ENCODE results near the gene ACE. TPM values are rescaled to one million over a fixed set of nuclear protein-coding genes. Genes with fewer than 3 reads are reported as not detected.

The ACE gene
- total and polyA plus RNA-seq, 10 donors, result 0.61 to 17.3 (median 8.2) TPM

DNA sequence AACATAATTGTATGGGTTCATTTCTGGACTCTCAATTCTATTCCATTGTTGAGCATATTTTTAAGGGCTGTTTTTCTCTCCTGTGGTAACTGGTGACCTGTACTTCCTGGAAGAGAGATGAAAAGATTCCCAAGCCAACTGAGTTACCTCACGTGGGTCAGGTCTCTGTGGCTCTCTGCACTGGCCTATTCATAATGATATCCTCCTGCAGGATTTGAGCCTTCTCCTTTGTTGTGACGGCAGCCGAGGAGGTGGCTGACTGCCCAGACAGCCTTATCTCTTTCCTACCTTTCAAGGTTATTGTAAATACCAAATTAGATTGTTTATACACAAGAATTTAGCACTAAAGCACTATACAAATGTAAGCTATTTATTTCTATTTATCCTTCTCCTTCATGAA, 2.7 kb upstream of the ACE start:
- intact Hi-C loops (cut with DNase I; ENCODE audit: low total_unique reads), result no loop called here
- peak; percentile 70 for DNase-seq
- TF ChIP-seq POLR2A (IDR thresholded peaks at IDR 0.05) (no peak), POLR2AphosphoS5 (IDR thresholded peaks at IDR 0.05) (peak in 1 of 3 donors; percentile 23)
- Histone ChIP-seq H3K4me1 (peaks cover 10 to 54% (median 36%) of the 10 kb centered on the region in 6 donors), H3K4me3 (no peak overlapping the region), H3K9me3 (no peaks in the 10 kb centered on the region), H3K27me3 (replicated peaks in 1 of 7) (peaks cover 0 to 50% (median 29%) of the 10 kb centered on the region in 7 donors), H3K27ac (peak overlapping the region in 2 of 8 donors; percentile 27 to 59), H3K36me3 (no peaks in the 10 kb centered on the region)
- WGBS, 5 donors, result 40 to 63% (median 51%) methylated on average over 3 of the region's 3 CpGs

DNA sequence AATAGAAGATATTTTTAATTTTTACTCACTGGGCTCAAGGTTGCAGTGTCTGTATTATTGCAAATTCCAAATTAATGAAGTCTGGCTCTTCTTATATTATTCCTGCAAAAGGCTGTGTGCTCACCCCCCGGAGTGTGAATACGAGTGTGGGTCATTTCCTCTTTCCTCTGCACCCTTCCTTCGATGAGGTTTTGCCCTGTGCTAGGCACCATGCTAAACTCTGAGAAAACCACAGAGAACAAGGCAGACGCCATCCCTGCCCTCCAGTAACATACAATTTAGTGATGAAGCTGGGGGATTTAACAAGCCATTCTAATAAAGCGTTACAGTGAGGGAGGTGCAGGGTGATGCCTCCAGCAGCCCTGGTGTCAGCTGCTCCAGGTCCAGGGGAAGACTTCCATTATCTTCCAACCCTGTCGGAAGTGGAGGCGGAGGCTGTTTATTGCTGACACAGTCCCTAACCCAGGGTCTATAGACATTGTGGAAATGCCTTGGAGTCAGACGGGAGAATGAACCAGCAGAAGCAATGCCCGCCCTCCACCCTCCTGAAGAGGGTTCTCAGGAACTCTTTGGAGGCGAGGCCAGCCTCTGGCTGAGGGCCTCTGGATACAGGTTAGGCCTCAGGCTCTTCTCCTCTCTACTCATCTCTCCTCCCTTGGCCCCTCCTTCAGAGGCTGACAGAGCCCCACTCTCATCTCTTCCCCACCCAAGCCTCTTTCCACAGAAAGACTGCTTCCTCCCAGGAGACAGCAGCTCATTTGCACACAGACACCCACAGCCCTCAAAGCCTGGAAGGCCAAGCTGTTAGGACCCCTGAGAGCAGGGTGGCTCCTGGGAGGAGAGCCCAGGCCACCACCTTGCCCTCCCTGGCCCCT, 2.0 kb upstream of the ACE start:
- Histone ChIP-seq H3K36me3 (no peaks in the 10 kb centered on the region), H3K4me1 (peaks cover 10 to 57% (median 37%) of the 10 kb centered on the region in 6 donors), H3K4me3 (no peak overlapping the region), H3K9me3 (no peaks in the 10 kb centered on the region), H3K27me3 (replicated peaks in 1 of 7) (peaks cover 0 to 57% (median 29%) of the 10 kb centered on the region in 7 donors), H3K27ac (peak overlapping the region in 3 of 8 donors; percentile 11 to 59 (median 33))
- intact Hi-C loops (cut with DNase I; ENCODE audit: low total_unique reads), result loop anchor here (5.0 kb wide), 1 partner anchor 53 kb away; no protein-coding TSS in a partner anchor
- 50 to 62% (median 59%) methylated on average over 10 of the region's 10 CpGs for WGBS, 5 donors
- TF ChIP-seq, protein P1, sequence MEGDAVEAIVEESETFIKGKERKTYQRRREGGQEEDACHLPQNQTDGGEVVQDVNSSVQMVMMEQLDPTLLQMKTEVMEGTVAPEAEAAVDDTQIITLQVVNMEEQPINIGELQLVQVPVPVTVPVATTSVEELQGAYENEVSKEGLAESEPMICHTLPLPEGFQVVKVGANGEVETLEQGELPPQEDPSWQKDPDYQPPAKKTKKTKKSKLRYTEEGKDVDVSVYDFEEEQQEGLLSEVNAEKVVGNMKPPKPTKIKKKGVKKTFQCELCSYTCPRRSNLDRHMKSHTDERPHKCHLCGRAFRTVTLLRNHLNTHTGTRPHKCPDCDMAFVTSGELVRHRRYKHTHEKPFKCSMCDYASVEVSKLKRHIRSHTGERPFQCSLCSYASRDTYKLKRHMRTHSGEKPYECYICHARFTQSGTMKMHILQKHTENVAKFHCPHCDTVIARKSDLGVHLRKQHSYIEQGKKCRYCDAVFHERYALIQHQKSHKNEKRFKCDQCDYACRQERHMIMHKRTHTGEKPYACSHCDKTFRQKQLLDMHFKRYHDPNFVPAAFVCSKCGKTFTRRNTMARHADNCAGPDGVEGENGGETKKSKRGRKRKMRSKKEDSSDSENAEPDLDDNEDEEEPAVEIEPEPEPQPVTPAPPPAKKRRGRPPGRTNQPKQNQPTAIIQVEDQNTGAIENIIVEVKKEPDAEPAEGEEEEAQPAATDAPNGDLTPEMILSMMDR (IDR thresholded peaks at IDR 0.05 in 8 of 11, conservative IDR thresholded peaks at IDR 0.05 in 3 of 11), result no peak
- TF ChIP-seq POLR2AphosphoS5 (IDR thresholded peaks at IDR 0.05) (no peak), POLR2A (IDR thresholded peaks at IDR 0.05) (no peak)
- no peak for DNase-seq

DNA sequence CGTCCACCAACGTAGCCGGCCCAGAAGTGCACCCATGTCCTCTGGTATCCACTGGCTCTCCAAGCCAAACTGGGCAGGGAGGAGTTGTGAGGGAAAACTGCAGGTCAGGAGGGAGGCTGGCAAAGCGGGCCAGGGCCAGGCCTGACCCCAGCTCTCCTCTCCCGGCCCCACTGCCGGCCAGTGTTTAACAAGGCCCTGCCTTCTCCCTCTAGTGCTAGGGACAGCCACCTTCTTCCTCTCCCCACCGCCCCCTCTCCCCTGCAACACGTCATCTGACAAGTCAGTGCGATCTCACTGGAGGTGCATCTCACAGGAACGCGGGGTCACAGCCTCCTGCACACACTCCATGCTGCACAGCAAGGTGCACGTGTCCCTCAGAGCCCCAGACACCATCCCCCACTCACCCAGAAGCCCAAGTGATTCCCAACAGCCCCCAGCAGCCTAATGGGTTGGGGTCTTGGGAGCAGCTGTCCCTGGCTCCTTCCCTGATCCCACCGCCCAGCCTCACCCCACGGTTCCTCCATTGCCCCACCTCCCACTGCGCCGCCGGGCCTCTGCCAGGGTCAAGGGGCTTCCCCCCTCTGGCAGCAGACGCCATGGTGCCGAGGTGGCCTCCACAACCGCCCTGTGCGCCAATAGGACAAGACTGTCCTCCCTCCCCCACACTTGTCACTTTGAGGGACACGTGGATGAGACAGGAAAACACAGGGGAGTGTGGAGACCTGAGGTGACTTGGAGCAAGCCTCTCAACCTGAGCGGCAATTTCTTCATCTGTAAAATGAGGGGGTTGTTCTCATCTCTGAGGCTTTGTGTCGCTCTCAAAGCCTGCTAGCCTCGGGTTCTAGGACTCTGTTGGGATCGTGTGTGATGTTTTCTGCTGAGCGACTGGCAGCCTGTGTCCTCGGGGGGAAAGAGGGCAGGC, 1.1 kb upstream of the ACE start:
- DNase-seq, result peak; percentile 62
- intact Hi-C loops (cut with DNase I; ENCODE audit: low total_unique reads), result loop anchor here (5.0 kb wide), 1 partner anchor 53 kb away; no protein-coding TSS in a partner anchor
- H3K4me1 ChIP-seq, result peaks cover 10 to 57% (median 37%) of the 10 kb centered on the region in 6 donors

GRCh38 chr17:63476459-63476853, 405 bp upstream of the ACE start:
- Histone ChIP-seq H3K4me3 (peak overlapping the region; percentile 37 to 78 (median 56)), H3K4me1 (peaks cover 10 to 57% (median 37%) of the 10 kb centered on the region in 6 donors), H3K27me3 (replicated peaks in 1 of 7) (peaks cover 0 to 72% (median 29%) of the 10 kb centered on the region in 7 donors), H3K27ac (peak overlapping the region in 2 of 8 donors; percentile 21 to 23), H3K36me3 (no peaks in the 10 kb centered on the region), H3K9me3 (no peaks in the 10 kb centered on the region)
- WGBS, 5 donors, result 0 to 3% (median 1%) methylated on average over 7 to 36 of the region's 36 CpGs
- no peak for DNase-seq
- TF ChIP-seq, protein P1 (IDR thresholded peaks at IDR 0.05 in 8 of 11, conservative IDR thresholded peaks at IDR 0.05 in 3 of 11), result no peak
- TF ChIP-seq POLR2AphosphoS5 (IDR thresholded peaks at IDR 0.05) (peak in 1 of 3 donors; percentile 1), POLR2A (IDR thresholded peaks at IDR 0.05) (no peak)
- intact Hi-C loops (cut with DNase I; ENCODE audit: low total_unique reads), result loop anchor here (5.0 kb wide), 1 partner anchor 54 kb away; no protein-coding TSS in a partner anchor

More for the DNA sequence above, 1.1 kb upstream of the ACE start:
- WGBS, 5 donors, result 60 to 69% (median 66%) methylated on average over 25 to 28 of the region's 28 CpGs
- Histone ChIP-seq H3K9me3 (no peaks in the 10 kb centered on the region), H3K27ac (no peak overlapping the region), H3K4me3 (peak overlapping the region in 6 of 8 donors; percentile 48 to 78 (median 56)), H3K27me3 (replicated peaks in 1 of 7) (peaks cover 0 to 66% (median 29%) of the 10 kb centered on the region in 7 donors), H3K36me3 (no peaks in the 10 kb centered on the region)
- TF ChIP-seq, protein P1 (IDR thresholded peaks at IDR 0.05 in 8 of 11, conservative IDR thresholded peaks at IDR 0.05 in 3 of 11), result no peak
- TF ChIP-seq POLR2AphosphoS5 (IDR thresholded peaks at IDR 0.05) (no peak), POLR2A (IDR thresholded peaks at IDR 0.05) (no peak)

Measured in spleen (tissue), 11 donors.